ENCODE measurements around the gene CACTIN. TPM values are rescaled to one million over a fixed set of nuclear protein-coding genes. Genes with fewer than 3 reads are reported as not detected.
"Not testable (repeated sequence)": the region's sequence is repeated elsewhere in the genome, so short reads cannot be mapped to it uniquely, and the experiment has no call there.

Gene CACTIN
- total RNA-seq, 6 experiments from 2014 or later: 8.4 to 14.9 (median 10.3) TPM

- no peaks in the 10 kb centered on the region for H3K36me3 ChIP-seq
These were observed 6.4 kb upstream of the CACTIN start for GRCh38 chr19:3632739-3633558.

GRCh38 chr19:3632098-3632497, 5.5 kb upstream of the CACTIN start:
- Histone ChIP-seq H3K4me3 (no peak overlapping the region), H3K36me3 (no peaks in the 10 kb centered on the region), H3K27me3 (no peaks in the 10 kb centered on the region), H3K4me1 (peaks cover 0 to 4% (median 0%) of the 10 kb centered on the region in 4 donors), H3K27ac (no peak overlapping the region), H3K9me3 (no peaks in the 10 kb centered on the region)
- TF ChIP-seq CTCF (IDR thresholded peaks at IDR 0.05) (no peak), POLR2A (IDR thresholded peaks at IDR 0.05) (no peak)
- intact Hi-C loops (cut with DNase I): no loop called here
- ATAC-seq (no peak), DNase-seq (no peak)
- 80% methylated on average over 1 of the region's 16 CpGs for WGBS (ENCODE audit: insufficient coverage, low coverage, low lambda C conversion rate, missing lambda C conversion rate)

More at GRCh38 chr19:3632739-3633558, 6.4 kb upstream of the CACTIN start:
- H3K4me3 ChIP-seq: no peak overlapping the region
- H3K27ac ChIP-seq: no peak overlapping the region
- no peaks in the 10 kb centered on the region for H3K9me3 ChIP-seq
- DNase-seq (no peak), ATAC-seq (no peak)
- TF ChIP-seq POLR2A (IDR thresholded peaks at IDR 0.05): no peak
- TF ChIP-seq CTCF (IDR thresholded peaks at IDR 0.05): no peak
- 82% methylated on average over 11 of the region's 50 CpGs for WGBS (ENCODE audit: insufficient coverage, low coverage, low lambda C conversion rate, missing lambda C conversion rate)
- intact Hi-C loops (cut with DNase I): no loop called here
- no peaks in the 10 kb centered on the region for H3K27me3 ChIP-seq
- H3K4me1 ChIP-seq: no peaks in the 10 kb centered on the region

GRCh38 chr19:3631053-3631861, 4.7 kb upstream of the CACTIN start:
- H3K4me1 ChIP-seq: peaks cover 0 to 4% (median 0%) of the 10 kb centered on the region in 4 donors
- H3K27me3 ChIP-seq: no peaks in the 10 kb centered on the region
- no peak overlapping the region for H3K27ac ChIP-seq
- no peak for TF ChIP-seq CTCF (IDR thresholded peaks at IDR 0.05)
- no peak for TF ChIP-seq POLR2A (IDR thresholded peaks at IDR 0.05)
- H3K9me3 ChIP-seq: no peaks in the 10 kb centered on the region
- ATAC-seq (no peak), DNase-seq (no peak)
- no peaks in the 10 kb centered on the region for H3K36me3 ChIP-seq
- intact Hi-C loops (cut with DNase I): no loop called here
- H3K4me3 ChIP-seq: no peak overlapping the region
- WGBS (ENCODE audit: insufficient coverage, low coverage, low lambda C conversion rate, missing lambda C conversion rate): 94% methylated on average over 9 of the region's 43 CpGs

GRCh38 chr19:3628766-3629165, 2.2 kb upstream of the CACTIN start:
- not testable (repeated sequence) for H3K9me3 ChIP-seq, DNase-seq, H3K4me3 ChIP-seq, H3K36me3 ChIP-seq, ATAC-seq, H3K27ac ChIP-seq, H3K27me3 ChIP-seq
- 70% methylated on average over 9 of the region's 9 CpGs for WGBS (ENCODE audit: insufficient coverage, low coverage, low lambda C conversion rate, missing lambda C conversion rate)
- peaks cover 0 to 15% (median 7%) of the 10 kb centered on the region in 4 donors for H3K4me1 ChIP-seq
- intact Hi-C loops (cut with DNase I): loop anchor here in 1 of 2 donors (10.0 kb wide), 1 partner anchor 84 kb away; no protein-coding TSS in a partner anchor

Data from right lobe of liver (tissue), 6 donors.